Stimulated activated CD4-positive, alpha-beta T cell treated with anti-CD3 and anti-CD28 coated beads, Interleukin-4, amount 100 ng/mL, for 4 hours (primary cell): ENCODE results near the gene ZNRD2.
A peak's percentile ranks its signal among the peaks of the same experiment; 100 is the strongest.
"Not testable (repeated sequence)": the region's sequence is repeated elsewhere in the genome, so short reads cannot be mapped to it uniquely, and the experiment has no call there.

Experiments
- DNase-seq, 2 experiments: peaks; one replicate each; pipeline ENCODE4 v3.0.0-alpha.2; 2020

ZNRD2 gene, protein sequence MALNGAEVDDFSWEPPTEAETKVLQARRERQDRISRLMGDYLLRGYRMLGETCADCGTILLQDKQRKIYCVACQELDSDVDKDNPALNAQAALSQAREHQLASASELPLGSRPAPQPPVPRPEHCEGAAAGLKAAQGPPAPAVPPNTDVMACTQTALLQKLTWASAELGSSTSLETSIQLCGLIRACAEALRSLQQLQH

GRCh38 chr11:65569973-65570918 lies at the start of gene ZNRD2:
Gene ZNRD2 (plus strand): TSS chr11:65570477. CDS start chr11:65570492, 15 bp downstream.
- DNase-seq: peak; percentile 96 to 98

GRCh38 chr11:65521777-65522521 lies 48.3 kb upstream of the ZNRD2 start:
- not testable (repeated sequence) for DNase-seq

- peak in 1 of 2 experiments; percentile 62 for DNase-seq
These were observed 47.3 kb upstream of the ZNRD2 start for GRCh38 chr11:65522718-65523630.

DNA sequence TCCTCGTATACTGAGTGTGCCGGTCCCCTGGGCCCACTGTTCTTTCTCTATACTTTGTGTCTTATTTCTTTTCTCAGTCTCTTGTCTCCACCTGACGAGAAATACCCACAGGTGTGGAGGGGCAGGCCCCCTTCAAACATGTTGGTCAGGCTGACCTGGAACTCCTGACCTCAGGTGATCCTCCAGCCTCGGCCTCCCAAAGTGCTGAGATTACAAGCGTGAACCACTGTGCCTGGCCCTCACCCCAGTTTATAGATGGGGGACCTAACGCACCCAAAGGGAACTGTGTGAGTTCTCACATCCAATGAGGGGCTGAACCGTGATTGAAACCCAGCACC lies 46.7 kb upstream of the ZNRD2 start:
- not testable (repeated sequence) for DNase-seq

DNA sequence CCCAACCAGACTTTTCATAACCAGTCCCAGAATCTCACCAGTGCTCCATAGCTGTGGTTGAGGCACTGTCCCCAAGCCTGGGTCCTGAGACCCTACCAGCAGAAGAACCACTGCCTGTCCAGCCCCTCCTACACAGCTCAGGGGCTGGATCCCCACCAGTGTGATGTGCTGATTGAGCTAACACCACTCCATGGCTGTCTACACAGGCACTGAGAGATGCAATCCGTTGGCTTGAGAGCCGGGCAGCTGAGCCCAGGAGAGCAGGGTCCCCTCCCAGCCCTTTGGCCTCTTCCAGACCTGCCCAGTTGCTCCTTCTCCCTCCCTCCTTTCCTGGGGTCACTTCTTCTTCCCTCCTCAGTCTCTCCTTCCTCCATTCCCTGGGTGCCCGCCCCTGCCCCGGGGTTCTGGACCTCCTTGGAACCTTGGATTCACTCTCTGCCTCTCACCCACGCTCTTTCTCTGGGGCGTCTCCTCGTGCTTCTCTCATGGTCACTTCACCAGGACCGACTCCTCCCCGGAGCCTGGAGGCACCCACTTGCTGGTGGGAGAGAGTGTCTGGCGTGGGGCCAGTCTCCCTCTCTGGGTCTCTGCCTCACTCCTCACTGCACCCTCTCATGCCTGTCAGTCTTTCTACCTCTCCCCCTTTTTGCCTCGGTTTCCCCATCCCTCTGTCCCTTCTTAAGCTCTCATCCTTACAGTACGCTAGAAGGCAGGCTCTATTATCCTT lies 46.1 kb upstream of the ZNRD2 start:
- DNase-seq: no peak

DNA sequence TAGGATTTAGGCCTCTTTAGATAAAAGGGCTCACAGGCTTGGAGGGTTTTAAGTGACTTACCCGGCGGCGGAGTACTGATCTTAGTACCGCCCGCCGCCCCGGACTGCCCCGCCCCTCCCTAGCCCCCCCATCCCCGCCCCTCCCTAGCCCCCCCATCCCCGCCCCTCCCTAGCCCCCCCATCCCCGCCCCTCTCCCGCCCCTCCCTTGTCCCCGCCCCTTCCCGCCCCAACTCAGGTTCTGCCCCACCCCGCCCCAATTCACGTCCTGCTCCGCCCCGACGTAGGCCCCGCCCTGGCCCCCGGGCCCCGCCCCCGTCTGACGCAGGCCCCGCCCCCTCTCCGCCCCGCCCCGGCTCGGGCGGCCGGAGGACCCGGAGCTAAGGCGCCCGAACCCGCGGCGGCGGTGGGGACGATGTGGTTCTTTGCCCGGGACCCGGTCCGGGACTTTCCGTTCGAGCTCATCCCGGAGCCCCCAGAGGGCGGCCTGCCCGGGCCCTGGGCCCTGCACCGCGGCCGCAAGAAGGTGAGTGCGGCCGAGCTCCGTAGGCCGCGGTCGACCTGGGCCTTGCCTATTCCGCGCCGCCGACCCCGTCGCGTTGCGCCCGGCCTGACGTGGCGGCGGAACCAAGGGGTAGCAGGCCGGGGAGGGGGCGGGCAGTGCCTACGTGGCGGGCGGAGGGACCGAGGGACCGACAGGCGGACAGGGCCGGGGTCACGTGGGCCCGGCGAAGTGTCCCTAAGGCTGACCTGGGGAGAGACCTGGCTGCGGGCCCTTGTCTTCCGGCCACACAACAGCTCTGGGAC lies 45.3 kb upstream of the ZNRD2 start, which contains the start of gene SCYL1:
TSS of gene SCYL1 (plus strand) at position 343 of the 805 bp plus-strand sequence. CDS start at position 414, 71 bp downstream.
- peak; percentile 74 to 83 for DNase-seq

- DNase-seq: no peak
These were observed 44.5 kb upstream of the ZNRD2 start for GRCh38 chr11:65525546-65526480.

GRCh38 chr11:65526744-65527143 lies 43.5 kb upstream of the ZNRD2 start:
- no peak for DNase-seq

GRCh38 chr11:65528819-65529350 lies 41.4 kb upstream of the ZNRD2 start:
- DNase-seq: no peak

- DNase-seq: no peak
These were observed 40.7 kb upstream of the ZNRD2 start for GRCh38 chr11:65529475-65530156.

GRCh38 chr11:65530157-65530496 lies 40.1 kb upstream of the ZNRD2 start:
- DNase-seq: no peak

DNA sequence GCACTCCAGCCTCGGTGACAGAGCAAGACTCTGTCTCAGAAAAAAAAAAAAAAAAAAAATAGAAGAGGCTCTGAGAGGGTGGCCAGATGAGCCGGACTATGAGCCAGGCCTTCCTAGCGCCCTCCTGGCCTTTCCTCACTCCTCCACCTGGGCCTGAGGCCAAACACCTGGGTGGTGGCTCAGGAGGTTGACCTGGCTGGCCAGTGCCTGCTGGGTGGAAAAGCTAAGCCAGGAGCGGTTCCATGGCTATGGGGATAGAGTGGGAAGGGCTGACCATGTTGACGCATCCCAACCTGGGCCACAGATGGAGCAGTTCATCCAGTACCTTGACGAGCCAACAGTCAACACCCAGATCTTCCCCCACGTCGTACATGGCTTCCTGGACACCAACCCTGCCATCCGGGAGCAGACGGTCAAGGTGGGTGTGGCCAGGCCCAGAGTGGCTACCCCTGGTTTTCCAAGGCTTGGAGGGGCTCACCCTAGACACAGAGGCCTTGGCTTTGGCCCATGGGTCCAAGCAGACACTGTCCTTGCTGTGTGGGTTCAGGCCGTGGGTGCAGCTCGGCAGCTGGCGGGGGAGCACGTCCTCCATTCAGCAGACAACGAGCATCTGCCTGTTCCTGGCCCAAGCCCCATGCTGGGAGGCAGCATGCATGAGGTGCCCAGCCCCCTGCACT lies 37.8 kb upstream of the ZNRD2 start:
- DNase-seq: no peak

GRCh38 chr11:65535102-65535501 lies 35.2 kb upstream of the ZNRD2 start:
- DNase-seq: no peak

DNA sequence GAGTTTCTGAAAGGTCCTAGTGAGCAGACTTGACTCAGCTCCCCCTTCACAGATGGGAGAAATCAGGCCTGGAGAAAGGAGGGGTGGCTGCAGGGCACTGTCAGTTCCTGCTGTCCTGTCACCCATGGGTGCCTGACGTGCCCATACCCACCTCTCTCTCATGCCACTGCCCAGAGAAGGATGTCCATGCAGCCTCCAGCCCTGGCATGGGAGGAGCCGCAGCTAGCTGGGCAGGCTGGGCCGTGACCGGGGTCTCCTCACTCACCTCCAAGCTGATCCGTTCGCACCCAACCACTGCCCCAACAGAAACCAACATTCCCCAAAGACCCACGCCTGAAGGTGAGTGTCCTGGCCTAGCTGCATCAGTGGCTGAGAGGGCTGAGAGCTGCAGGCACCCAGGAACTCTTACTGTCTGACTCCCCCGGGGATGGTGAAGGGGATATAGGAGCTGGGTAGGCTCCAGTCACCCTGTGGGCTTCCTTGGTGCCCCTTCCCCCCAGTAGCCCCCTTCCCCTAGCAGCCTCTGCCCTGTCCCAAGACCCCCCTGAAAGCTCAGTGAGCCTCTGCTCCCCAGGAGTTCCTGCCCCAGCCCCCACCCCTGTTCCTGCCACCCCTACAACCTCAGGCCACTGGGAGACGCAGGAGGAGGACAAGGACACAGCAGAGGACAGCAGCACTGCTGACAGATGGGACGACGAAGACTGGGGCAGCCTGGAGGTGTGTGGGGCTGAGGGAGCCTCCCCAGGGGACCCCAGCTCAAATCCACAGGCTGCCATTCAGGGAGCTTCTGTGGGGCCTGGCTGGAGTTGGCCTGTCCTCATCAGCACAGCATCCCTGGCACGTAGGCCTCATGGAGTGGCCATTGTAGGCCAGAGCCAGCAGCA lies 33.6 kb upstream of the ZNRD2 start:
- DNase-seq: no peak

- no peak for DNase-seq
These were observed 33.0 kb upstream of the ZNRD2 start for GRCh38 chr11:65537296-65537597.

DNA sequence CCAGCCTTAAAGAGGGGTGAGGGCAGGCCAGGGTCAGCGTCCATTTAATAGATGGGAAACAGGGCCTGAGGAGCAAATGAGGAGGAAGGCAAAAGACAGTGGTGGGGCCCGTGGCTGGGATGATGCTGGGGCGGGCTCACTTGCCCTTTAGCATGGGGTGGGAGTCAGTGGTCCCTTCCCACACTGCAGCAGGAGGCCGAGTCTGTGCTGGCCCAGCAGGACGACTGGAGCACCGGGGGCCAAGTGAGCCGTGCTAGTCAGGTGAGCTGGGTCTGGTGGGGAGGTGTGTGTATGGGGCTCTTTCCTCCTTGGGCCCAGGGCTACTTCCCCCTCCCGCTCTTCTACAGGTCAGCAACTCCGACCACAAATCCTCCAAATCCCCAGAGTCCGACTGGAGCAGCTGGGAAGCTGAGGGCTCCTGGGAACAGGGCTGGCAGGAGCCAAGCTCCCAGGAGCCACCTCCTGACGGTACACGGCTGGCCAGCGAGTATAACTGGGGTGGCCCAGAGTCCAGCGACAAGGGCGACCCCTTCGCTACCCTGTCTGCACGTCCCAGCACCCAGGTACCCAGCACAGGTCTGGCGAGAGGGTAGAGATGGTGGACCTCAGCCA lies 32.6 kb upstream of the ZNRD2 start:
- no peak for DNase-seq
